D341Med (cell line): ENCODE results near the gene BAIAP2.

Source experiments
- DNase-seq: peaks from one replicate; pipeline ENCODE4 v3.0.0; 2012; ENCODE audit warnings: low spot score

Gene BAIAP2

DNA sequence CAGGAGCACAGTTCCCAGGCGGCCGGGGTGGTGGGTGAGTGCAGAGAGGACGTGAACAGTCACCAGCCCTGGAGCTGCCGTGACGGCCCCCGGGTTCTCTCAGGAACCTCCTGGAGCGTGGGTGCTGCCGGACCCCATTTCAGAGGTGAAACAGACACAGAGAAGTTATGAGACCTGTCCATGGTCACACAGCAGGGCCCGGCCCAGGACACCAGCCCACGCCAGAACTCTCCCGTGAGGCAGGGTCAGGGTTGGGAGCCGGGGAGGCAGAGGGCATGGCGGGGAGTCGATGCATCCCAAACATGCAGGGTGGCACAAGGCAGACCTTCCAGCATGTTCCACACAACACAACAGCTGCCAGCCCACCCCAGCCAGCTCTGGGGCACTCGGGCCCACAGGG, 126.6 kb downstream of the BAIAP2 start:
- DNase-seq, result no peak

DNA sequence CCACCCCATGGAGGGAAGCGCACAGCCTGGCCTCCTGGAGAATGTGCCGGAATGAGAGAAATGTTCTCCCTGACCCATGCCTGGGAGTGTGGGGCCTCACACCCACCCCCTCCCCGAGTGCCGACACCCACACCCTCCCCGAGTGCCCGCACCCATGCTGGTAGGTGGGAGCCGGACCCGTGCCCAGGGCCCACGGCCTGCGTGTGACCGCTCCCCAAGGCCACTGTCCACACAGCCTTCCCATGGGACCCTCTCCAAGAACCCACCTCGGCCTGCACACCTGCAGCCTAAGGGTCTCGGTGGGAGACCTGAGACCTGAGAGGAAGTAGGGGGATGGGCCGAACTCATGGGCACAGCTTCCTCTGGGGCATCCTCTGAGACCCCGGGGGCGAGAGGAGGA, 127.0 kb downstream of the BAIAP2 start:
- no peak for DNase-seq

DNA sequence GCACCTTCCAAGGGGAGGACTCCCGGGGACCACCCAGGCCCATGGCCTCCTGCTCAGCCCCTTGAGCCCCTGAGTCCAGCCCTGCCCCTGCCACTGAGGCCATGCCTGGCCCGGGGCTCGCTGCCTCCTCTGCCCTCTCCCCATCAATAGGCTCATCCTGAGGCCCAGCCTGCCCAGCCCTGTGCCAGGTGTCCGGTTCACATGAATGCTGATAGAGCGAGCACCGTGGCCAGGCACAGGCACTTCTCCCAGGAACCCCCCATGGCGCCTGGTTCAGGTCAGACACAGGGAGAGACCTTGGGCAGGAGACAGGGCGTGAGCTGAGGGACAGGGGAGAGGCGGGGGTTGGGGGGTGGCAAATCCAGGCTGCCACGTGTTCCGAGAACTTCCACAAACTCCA, 127.5 kb downstream of the BAIAP2 start:
- no peak for DNase-seq

DNA sequence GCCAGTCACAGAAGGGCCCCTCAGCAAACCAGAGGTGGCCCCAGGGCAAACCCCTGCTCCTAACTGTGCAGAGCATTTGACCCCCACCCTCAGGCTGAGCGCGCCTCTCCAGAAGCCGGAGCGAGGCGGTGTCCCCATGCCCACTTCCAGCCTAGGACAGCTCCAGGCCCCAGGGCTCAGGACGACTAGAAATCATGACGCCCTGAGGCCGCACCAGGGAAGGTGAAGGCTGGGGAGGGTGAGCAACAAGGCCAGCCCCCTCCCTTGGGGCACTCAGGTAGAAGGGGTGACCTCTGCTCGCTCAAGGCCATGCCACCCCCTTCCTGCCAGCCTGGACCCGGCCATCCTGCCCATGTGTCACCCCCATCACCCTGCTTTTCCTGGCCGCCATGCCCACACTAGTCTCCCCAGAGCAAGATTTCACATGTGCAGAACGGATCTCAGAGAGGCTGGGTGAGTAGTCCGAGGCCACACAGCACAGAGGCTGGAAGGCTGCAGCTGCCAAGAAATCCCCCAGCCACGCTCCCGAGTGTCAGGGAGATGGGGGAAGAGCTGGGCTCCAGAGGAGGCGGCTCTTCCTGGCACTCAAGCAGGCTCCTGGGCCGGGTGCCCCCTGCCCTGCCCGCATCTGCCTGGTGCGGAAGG, 128.2 kb downstream of the BAIAP2 start:
- no peak for DNase-seq

DNA sequence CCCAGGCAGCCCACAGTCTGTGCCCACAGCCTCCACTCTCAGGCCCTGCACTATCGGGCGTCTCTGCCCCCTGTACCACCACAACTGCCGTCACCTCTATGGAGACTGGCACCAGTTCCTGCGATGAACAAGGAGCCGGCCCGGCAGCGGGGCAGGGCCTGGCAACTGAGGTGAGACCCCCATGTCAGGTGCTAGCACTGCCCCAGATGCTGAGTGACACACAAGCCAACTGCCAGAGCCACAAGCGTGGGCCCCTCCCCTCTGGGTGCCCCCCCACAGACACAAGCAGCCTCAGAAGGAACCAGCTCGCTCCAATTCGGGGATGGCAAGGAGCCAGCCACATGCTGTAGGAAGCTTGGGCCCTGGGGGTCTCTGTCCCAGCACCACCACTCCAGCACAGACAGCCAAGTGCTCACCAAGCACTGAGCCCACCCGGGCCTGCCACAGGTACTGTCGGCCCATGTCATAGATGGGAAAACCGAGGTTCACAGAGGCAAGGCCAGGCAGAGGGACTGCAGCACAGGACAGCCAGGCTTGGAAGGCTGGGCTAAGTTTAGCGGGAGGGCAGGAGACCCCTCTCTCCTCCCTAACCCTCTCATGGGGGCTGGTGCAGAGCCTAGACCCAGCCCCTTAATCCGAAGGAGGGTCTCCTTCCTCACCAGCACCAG, 128.9 kb downstream of the BAIAP2 start:
- no peak for DNase-seq

DNA sequence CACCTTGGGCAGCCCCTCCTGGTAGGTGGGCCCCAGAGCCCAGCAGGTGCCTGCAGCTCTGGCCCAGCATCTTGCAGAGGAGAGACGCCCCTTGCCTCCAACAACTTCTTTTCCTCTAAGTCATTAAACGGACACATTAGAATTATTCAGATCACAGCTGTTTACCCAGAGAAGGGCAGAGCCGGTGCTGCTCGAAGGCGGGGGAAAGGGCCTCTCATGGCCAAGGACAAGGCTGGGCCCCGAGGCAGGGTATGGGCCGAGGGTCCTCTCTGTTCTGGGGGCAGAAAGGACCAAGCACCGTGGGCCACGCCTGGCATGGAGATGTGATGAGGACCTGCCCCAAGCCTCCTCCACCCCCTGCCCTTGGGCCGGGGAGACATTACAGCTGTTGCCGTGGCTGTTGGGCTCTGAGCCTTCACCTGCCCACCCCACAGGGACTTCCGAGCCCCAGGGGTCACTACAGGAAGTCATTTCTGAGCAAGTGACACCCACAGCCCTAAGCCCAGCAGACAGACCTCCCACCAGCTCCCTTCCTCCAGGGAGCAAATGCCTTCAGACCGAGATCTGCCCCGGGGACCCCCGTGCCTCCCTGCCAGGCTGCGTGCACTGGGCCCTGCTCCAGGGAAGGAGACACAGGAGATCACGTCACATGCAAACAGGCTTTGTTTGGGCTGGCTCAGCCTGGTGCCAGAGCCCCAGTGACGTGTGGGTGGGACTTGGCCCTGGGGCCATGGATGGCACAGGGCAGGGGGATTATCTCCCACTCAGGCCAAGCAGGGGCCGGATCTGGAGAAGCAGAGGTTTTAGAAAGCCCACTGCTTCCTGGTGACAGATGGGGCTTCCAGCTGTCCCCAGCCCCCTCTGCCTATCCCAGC, 129.7 kb downstream of the BAIAP2 start:
- DNase-seq, result peak; percentile 79

DNA sequence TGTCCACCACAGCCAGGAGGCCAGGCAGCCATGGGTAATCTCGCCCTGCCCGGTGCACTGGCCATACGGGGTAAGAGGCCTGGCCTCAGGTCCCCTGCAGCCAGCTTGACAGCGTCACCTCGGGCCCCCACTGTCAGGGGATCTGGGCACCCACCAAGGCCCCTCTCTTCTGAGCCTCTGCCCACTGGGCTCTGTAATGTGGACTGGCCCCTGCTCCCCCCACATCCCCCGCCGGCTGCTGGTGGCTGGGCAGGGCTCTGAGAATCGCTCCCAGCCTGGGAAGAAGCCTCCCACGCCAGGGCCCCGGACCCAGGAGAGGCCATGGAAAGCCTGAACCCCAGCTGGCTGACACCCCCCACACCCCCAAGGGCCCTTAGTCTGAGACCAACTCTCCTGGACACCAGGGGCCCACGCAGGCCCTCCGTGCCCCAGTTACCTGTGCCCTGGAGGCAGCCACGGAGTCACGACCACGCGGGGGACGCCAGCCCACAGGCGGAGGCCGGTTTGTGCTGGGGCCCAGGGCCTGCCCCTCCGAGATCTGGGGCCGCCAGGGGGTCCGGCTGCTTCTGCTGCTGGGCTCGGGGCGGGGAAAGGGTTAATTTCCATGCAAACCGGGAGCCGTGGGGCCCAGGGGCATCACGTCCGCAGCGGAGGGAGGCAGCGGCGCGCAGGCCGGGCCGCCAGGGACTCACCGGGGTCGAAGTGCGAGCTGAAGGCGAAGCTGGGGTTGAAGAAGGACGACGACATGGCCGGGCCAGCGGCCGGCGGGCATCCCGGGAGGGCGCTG, 130.5 kb downstream of the BAIAP2 start, which contains the start of gene PVALEF:
TSS of gene PVALEF (plus strand) at position 262 of the 787 bp plus-strand sequence. CDS start 15,720 bp downstream, outside the sequence.
- DNase-seq, result no peak

DNA sequence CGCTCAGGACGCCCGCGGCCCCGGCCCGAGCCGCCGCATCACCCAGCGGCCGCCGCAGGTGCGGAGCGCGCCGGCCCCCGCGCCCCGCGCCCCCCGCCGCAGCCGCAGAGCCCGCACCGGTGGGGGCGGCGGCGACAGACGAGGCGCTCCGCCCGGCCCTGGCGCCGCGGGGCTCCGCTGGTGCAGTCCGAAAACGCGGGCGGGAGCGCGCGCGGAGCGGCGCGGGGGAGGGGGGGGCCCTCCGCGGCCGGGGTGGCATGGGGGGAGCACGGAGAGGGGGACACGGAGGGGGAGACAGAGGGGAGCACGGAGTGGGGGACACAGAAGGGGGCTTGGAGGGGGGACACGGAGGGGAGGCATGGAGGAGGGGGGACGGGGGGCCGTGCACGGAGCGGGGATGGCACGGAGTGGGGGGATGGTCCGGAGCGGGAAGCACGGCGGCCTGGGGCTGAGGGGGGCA, 131.1 kb downstream of the BAIAP2 start, which contains the start of gene AATK:
TSS of gene AATK (minus strand) at position 189 of the 460 bp plus-strand sequence. CDS start 229 bp downstream, outside the sequence.
- DNase-seq, result peak; percentile 83
